PC-9 (cell line): Measurements from ENCODE around the gene MFSD6. TPM values are rescaled to one million over a fixed set of nuclear protein-coding genes. Genes with fewer than 3 reads are reported as not detected.
A peak's percentile ranks its signal among the peaks of the same experiment; 100 is the strongest.
"Not testable (repeated sequence)": the region's sequence is repeated elsewhere in the genome, so short reads cannot be mapped to it uniquely, and the experiment has no call there.

Source experiments
- Bru-seq: library from RNA; stranded (reverse); fragments of 400-500 nt; gene quantifications from one replicate; lab custom pipeline; 2021; lab: Mats Ljungman, UMichigan
- BruChase-seq, 2 experiments: library from RNA; stranded (reverse); fragments of 400-500 nt; gene quantifications; one replicate each; lab custom pipeline; 2021; lab: Mats Ljungman, UMichigan
- BruUV-seq: library from RNA; stranded (reverse); fragments of 400-500 nt; replicated peaks from 2 replicates; lab custom pipeline; 2021; lab: Mats Ljungman, UMichigan
- CTCF ChIA-PET: fragments of 300-600 bp; sonication (Branson Sonifier 250); formaldehyde crosslinking; loops from one replicate; lab custom pipeline; 2022; ENCODE audit warnings: antibody characterized with exemption; lab: Charles Lee
- POLR2A ChIA-PET: fragments of 300-600 bp; sonication (Branson Sonifier 250); formaldehyde crosslinking; loops from one replicate; lab custom pipeline; 2022; ENCODE audit warnings: antibody characterized with exemption; ENCODE audit not compliant: unreplicated experiment; lab: Charles Lee
- DNase-seq, 2 experiments: peaks; one replicate each; pipeline versions ENCODE4 v3.0.0 to v3.0.0-alpha.2; 2015 to 2022; ENCODE audit warnings: mixed read lengths in 1 of 2
- H2AFZ ChIP-seq: fragments of 200-600 bp; sonication (generic); 2 replicates; pipeline ENCODE4 v1.8.1; 2017; ENCODE audit warnings: antibody characterized with exemption
- H3F3A ChIP-seq: fragments of 200-600 bp; sonication (generic); 2 replicates; pipeline ENCODE4 v1.8.1; 2017; ENCODE audit warnings: antibody characterized with exemption, mild to moderate bottlenecking, low read depth; ENCODE audit not compliant: insufficient read depth
- H3K27ac ChIP-seq: fragments of 200-600 bp; sonication (generic); 2 replicates; pipeline ENCODE4 v1.6.1; 2016; ENCODE audit warnings: mixed run types
- H3K27me3 ChIP-seq: fragments of 200-600 bp; sonication (generic); 2 replicates; pipeline ENCODE4 v1.6.1; 2016; ENCODE audit warnings: low read depth, mixed run types; ENCODE audit not compliant: insufficient read depth
- H3K36me3 ChIP-seq: fragments of 200-600 bp; sonication (generic); 2 replicates; pipeline ENCODE4 v1.6.1; 2016; ENCODE audit warnings: low read depth, mixed run types
- H3K4me1 ChIP-seq: fragments of 200-600 bp; sonication (generic); replicated peaks from 2 replicates; pipeline ENCODE4 v1.6.1; 2016; ENCODE audit warnings: mixed run types; ENCODE audit not compliant: insufficient read depth
- H3K4me2 ChIP-seq: fragments of 200-600 bp; sonication (generic); 2 replicates; pipeline ENCODE4 v1.6.1; 2017; ENCODE audit warnings: mixed run types
- H3K4me3 ChIP-seq: fragments of 200-600 bp; sonication (generic); 2 replicates; pipeline ENCODE4 v1.6.1; 2016; ENCODE audit warnings: mixed run types
- H3K79me2 ChIP-seq: fragments of 200-600 bp; sonication (generic); 2 replicates; pipeline ENCODE4 v1.6.1; 2017; ENCODE audit warnings: low read depth, mixed run types
- H3K9me2 ChIP-seq: fragments of 200-600 bp; sonication (generic); 2 replicates; pipeline ENCODE4 v1.8.1; 2017; ENCODE audit warnings: mild to moderate bottlenecking; ENCODE audit not compliant: insufficient read depth
- H3K9me3 ChIP-seq: fragments of 200-600 bp; sonication (generic); 2 replicates; pipeline ENCODE4 v1.8.1; 2016; ENCODE audit warnings: low read depth; ENCODE audit not compliant: insufficient read depth
- H4K20me1 ChIP-seq: fragments of 200-600 bp; sonication (generic); 2 replicates; pipeline ENCODE4 v1.8.1; 2017; ENCODE audit not compliant: insufficient read depth
- CTCF ChIP-seq: fragments of 200-600 bp; sonication (generic); conservative IDR thresholded peaks from 2 replicates; pipeline ENCODE4 v1.6.1; 2017; ENCODE audit warnings: mixed run types, antibody characterized with exemption, mild to moderate bottlenecking, moderate library complexity
- EZH2 ChIP-seq: fragments of 200-600 bp; sonication (generic); IDR thresholded peaks from 2 replicates; pipeline ENCODE4 v1.8.0; 2017; ENCODE audit warnings: antibody characterized with exemption, low read depth
- intact Hi-C: fragments of 100-400 bp; cut with micrococcal nuclease; formaldehyde crosslinking; loops from one replicate; pipeline ENCODE4 v1.10.0; 2022; ENCODE audit not compliant: unreplicated experiment
- long read RNA-seq: library from polyadenylated mRNA; stranded (forward); transcript quantifications from one replicate; pipeline ENCODE4 v2.0.0, GENCODE V29; 2022
- total RNA-seq: library from RNA; stranded (reverse); gene quantifications from 2 replicates; pipeline ENCODE4 v1.2.3, GENCODE V29; 2021

MFSD6 gene
- total RNA-seq (13.3 and 15.6 TPM in 2 replicates), Bru-seq, nascent RNA (percentile 52 among the genes with signal in this experiment), BruChase-seq, experiment 1, labeled RNA remaining after a 2-hour chase (percentile 43 among the genes with signal in this experiment), BruChase-seq, experiment 2, labeled RNA remaining after a 6-hour chase (percentile 58 among the genes with signal in this experiment)
- long read RNA-seq, full-length matches to known transcripts, result 3 of 21 reads
- long read RNA-seq, partial matches to known transcripts, result 12 of 21 reads
- long read RNA-seq, other reads (novel, unspliced or antisense), result 6 of 21 reads

GRCh38 chr2:190407662-190408537 is at the start of gene MFSD6:
TSS of gene MFSD6 (plus strand) at chr2:190408355. CDS start at chr2:190436030, 27,675 bp downstream.
- Histone ChIP-seq H3K79me2 (no peaks in the 10 kb centered on the region), H3F3A (peaks cover 3% of the 10 kb centered on the region; the same call in 1 of the 2 replicates), H3K9me3 (peaks cover 3% of the 10 kb centered on the region; the same call in 1 of the 2 replicates), H2AFZ (peak within 1 kb of the TSS; percentile 95), H3K27me3 (no peaks in the 10 kb centered on the region), H3K36me3 (no peaks in the 10 kb centered on the region), H3K27ac (no peak within 1 kb of the TSS), H3K4me3 (peak within 1 kb of the TSS; percentile 61), H3K9me2 (no peaks in the 10 kb centered on the region), H3K4me1 (peaks cover 17% of the 10 kb centered on the region), H3K4me2 (peak within 1 kb of the TSS; percentile 89), H4K20me1 (no peaks in the 10 kb centered on the region)
- TF ChIP-seq CTCF (no peak), EZH2 (no peak)
- intact Hi-C loops, result no loop called here
- peak in 1 of 2 experiments; percentile 56 for DNase-seq
- no TSS peak for BruUV-seq
- ChIA-PET POLR2A (no interaction called here), CTCF (no interaction called here)

GRCh38 chr2:190358655-190359448 is 49.3 kb upstream of the MFSD6 start:
- H3F3A ChIP-seq, H3K4me1 ChIP-seq, H3K4me2 ChIP-seq: not testable (repeated sequence)

GRCh38 chr2:190360561-190360960 is 47.6 kb upstream of the MFSD6 start:
- no TSS peak for BruUV-seq
- no peak overlapping the region for H2AFZ ChIP-seq
- no peaks in the 10 kb centered on the region for H3K9me3 ChIP-seq
- H3K4me3 ChIP-seq, result no peak overlapping the region
- DNase-seq, result no peak
- H3K27me3 ChIP-seq, result no peaks in the 10 kb centered on the region
- no peaks in the 10 kb centered on the region for H3F3A ChIP-seq
- no peaks in the 10 kb centered on the region for H3K9me2 ChIP-seq
- no peak overlapping the region for H3K4me2 ChIP-seq
- no peak overlapping the region for H3K27ac ChIP-seq
- H3K36me3 ChIP-seq, result no peaks in the 10 kb centered on the region
- CTCF ChIA-PET, result no interaction called here
- POLR2A ChIA-PET, result no interaction called here
- no peaks in the 10 kb centered on the region for H3K79me2 ChIP-seq
- no peaks in the 10 kb centered on the region for H3K4me1 ChIP-seq
- TF ChIP-seq EZH2 (no peak), CTCF (no peak)
- intact Hi-C loops, result no loop called here
- H4K20me1 ChIP-seq, result no peaks in the 10 kb centered on the region

More at GRCh38 chr2:190358655-190359448, 49.3 kb upstream of the MFSD6 start:
- H3K4me3 ChIP-seq, DNase-seq, BruUV-seq, H4K20me1 ChIP-seq, H3K9me3 ChIP-seq, H2AFZ ChIP-seq, H3K27ac ChIP-seq, intact Hi-C loops, H3K36me3 ChIP-seq, H3K9me2 ChIP-seq, CTCF ChIA-PET, H3K79me2 ChIP-seq, H3K27me3 ChIP-seq: not testable (repeated sequence)
- POLR2A ChIA-PET, result interaction anchor here (0.7 kb wide), 1 partner anchor 383 kb away, joined by 6 read pairs; no protein-coding TSS in a partner anchor
